K562 (cell line): Measurements from ENCODE around the gene MRPS18B. TPM values are rescaled to one million over a fixed set of nuclear protein-coding genes. Genes with fewer than 3 reads are reported as not detected.

ENCODE experiments used
- CUX1 ChIP-seq: fragments of 200-800 bp; sonication (Bioruptor generic); IDR thresholded peaks from 2 replicates; pipeline ENCODE4 v1.6.1; 2016; ENCODE audit warnings: missing genetic modification characterization, missing compliant biosample characterization
- GABPB2 ChIP-seq: fragments of 250-450 bp; sonication (Bioruptor Pico); conservative IDR thresholded peaks from 2 replicates; pipeline ENCODE4 v1.5.1; 2021; ENCODE audit warnings: mild to moderate bottlenecking
- HNRNPK ChIP-seq: fragments of 200-400 bp; formaldehyde crosslinking; IDR thresholded peaks from one replicate; pipeline ENCODE4 v1.6.1; 2018; ENCODE audit warnings: mild to moderate bottlenecking, low read depth, low read length; ENCODE audit not compliant: poor library complexity, severe bottlenecking
- KLF1 ChIP-seq: fragments of 450-650 bp; IDR thresholded peaks from 2 replicates; pipeline ENCODE4 v1.6.1; 2016; ENCODE audit warnings: missing genetic modification characterization, missing compliant biosample characterization
- MCM5 ChIP-seq: fragments of 450-650 bp; IDR thresholded peaks from 2 replicates; pipeline ENCODE4 v1.6.1; 2016; ENCODE audit warnings: low read depth
- ZBTB34 ChIP-seq: fragments of 250-450 bp; sonication (Bioruptor Pico); IDR thresholded peaks from 2 replicates; pipeline ENCODE4 v1.8.0; 2021; ENCODE audit warnings: mild to moderate bottlenecking, moderate library complexity
- polyA plus RNA-seq, 8 experiments: library from polyadenylated mRNA; depleted of rRNA in 4 of 8; stranded (reverse) in 5 of 8; unstranded in 3 of 8; fragments of >200 nt; fragmentation: Nextera tagmentation in 2 of 8; fragmentation: Illumina TruSeq in 1 of 8; extraction: Ambion mirVana in 2 of 8; extraction: Trizol in 1 of 8; gene quantifications; 2 replicates each; pipeline versions ENCODE4 v1.2.1 to v1.2.3, GENCODE V29; 2011 to 2014; ENCODE audit warnings: inconsistent platforms in 1 of 8, missing spikeins in 1 of 8
- total RNA-seq, 7 experiments: library from RNA; depleted of rRNA in 6 of 7; stranded (reverse); fragments of >200 nt in 6 of 7; fragmentation: Illumina TruSeq in 2 of 7; extraction: Trizol in 2 of 7; gene quantifications; 2 replicates each; pipeline versions ENCODE4 v1.2.1 to v1.2.3, GENCODE V29; 2011 to 2021; ENCODE audit warnings: low replicate concordance in 1 of 7
- TF ChIP-seq, protein P1 (sequence below): fragments of 450-650 bp; IDR thresholded peaks from 2 replicates; pipeline ENCODE4 v1.7.1; 2018; ENCODE audit warnings: mild to moderate bottlenecking, low read depth; ENCODE audit not compliant: partially characterized antibody

The MRPS18B gene
- total and polyA plus RNA-seq, 9 of the 15 experiments (the other 6 are each of a cell fraction or from before 2014, with no cell fraction given), result 132 to 383 (median 178) TPM

DNA sequence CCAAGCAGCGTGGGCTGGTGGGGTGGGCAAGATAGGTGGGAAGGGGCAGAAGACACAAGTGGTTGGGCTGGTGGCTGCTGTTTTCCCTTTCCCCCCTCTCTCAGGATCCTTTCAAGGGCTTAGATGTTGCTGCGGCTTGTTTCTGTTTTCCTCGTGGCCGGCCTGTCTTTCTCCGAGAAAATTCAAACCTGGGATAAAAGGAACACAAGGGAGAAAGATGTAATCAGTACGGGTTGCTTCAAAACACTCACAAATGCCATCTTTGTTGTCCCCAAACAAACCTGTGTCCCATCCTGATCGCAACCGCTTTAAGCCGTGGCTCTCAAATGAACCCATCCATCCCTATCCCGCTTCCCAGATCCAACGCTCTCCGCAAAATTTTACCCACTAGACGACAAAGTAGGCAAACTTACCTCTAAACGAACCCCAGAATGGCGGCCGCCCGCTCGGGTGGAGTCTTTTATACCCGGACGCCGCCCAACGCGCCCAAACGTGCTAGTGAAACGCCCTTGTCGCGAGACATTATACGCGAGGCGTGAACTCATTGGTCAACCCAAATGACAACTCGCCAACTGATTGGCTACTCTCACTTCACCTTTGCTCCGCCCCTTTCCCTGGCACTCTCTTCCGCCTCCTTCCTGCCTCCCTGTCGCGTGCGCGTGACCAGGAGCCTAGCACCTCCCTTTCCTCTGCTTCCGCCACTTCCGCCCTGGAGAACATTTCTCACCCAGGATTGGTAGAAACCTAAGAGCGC, 652 bp upstream of the MRPS18B start, which contains the start of gene PPP1R10 (continued):
- TF ChIP-seq, protein P1, sequence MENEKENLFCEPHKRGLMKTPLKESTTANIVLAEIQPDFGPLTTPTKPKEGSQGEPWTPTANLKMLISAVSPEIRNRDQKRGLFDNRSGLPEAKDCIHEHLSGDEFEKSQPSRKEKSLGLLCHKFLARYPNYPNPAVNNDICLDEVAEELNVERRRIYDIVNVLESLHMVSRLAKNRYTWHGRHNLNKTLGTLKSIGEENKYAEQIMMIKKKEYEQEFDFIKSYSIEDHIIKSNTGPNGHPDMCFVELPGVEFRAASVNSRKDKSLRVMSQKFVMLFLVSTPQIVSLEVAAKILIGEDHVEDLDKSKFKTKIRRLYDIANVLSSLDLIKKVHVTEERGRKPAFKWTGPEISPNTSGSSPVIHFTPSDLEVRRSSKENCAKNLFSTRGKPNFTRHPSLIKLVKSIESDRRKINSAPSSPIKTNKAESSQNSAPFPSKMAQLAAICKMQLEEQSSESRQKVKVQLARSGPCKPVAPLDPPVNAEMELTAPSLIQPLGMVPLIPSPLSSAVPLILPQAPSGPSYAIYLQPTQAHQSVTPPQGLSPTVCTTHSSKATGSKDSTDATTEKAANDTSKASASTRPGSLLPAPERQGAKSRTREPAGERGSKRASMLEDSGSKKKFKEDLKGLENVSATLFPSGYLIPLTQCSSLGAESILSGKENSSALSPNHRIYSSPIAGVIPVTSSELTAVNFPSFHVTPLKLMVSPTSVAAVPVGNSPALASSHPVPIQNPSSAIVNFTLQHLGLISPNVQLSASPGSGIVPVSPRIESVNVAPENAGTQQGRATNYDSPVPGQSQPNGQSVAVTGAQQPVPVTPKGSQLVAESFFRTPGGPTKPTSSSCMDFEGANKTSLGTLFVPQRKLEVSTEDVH, result peak; percentile 95
- TF ChIP-seq KLF1 (tag), result peak; percentile 100
- TF ChIP-seq CUX1 (CRISPR knock-in tag), result no peak
- TF ChIP-seq MCM5, result no peak
- TF ChIP-seq GABPB2 (CRISPR knock-in tag), result peak; percentile 93
- TF ChIP-seq ZBTB34 (CRISPR knock-in tag), result no peak
- TF ChIP-seq HNRNPK, result no peak
- TF ChIP-seq, all 486 proteins: peak for 269
